Activated naive CD8-positive, alpha-beta T cell treated with anti-CD3 and anti-CD28 coated beads, Interleukin-2, amount 50 U/mL, for 24 hours (primary cell): Measurements from ENCODE around the gene GJA1.
"Not testable (repeated sequence)": the region's sequence is repeated elsewhere in the genome, so short reads cannot be mapped to it uniquely, and the experiment has no call there.

Source experiments
- ATAC-seq: fragments of 150-1000 bp; cut with Tn5 transposase; one replicate; pipeline ENCODE4 v1.10.0; 2021
- DNase-seq: peaks from one replicate; pipeline ENCODE4 v3.0.0; 2021
- H3K27ac Mint-ChIP-seq: one replicate; pipeline ENCODE4 v1.8.0; 2021; ENCODE audit warnings: mild to moderate bottlenecking, mixed read lengths
- H3K27me3 Mint-ChIP-seq: one replicate; pipeline ENCODE4 v1.8.0; 2021; ENCODE audit warnings: mixed read lengths
- H3K36me3 Mint-ChIP-seq: one replicate; pipeline ENCODE4 v1.8.0; 2021; ENCODE audit warnings: low read depth, mixed read lengths
- H3K4me1 Mint-ChIP-seq: one replicate; pipeline ENCODE4 v1.8.0; 2021; ENCODE audit warnings: mixed read lengths
- H3K4me3 Mint-ChIP-seq: one replicate; pipeline ENCODE4 v1.8.0; 2021; ENCODE audit warnings: mild to moderate bottlenecking, moderate library complexity, mixed read lengths
- H3K9me3 Mint-ChIP-seq: one replicate; pipeline ENCODE4 v1.8.0; 2021; ENCODE audit warnings: mixed read lengths

GJA1 gene

DNA sequence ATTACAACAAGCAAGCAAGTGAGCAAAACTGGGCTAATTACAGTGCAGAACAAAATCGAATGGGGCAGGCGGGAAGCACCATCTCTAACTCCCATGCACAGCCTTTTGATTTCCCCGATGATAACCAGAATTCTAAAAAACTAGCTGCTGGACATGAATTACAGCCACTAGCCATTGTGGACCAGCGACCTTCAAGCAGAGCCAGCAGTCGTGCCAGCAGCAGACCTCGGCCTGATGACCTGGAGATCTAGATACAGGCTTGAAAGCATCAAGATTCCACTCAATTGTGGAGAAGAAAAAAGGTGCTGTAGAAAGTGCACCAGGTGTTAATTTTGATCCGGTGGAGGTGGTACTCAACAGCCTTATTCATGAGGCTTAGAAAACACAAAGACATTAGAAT is 12.3 kb downstream of the GJA1 start:
- not testable (repeated sequence) for H3K27me3 Mint-ChIP-seq

GRCh38 chr6:121448528-121448927 is 13.1 kb downstream of the GJA1 start:
- H3K4me3 Mint-ChIP-seq, H3K27me3 Mint-ChIP-seq, H3K9me3 Mint-ChIP-seq, H3K36me3 Mint-ChIP-seq, H3K4me1 Mint-ChIP-seq, ATAC-seq, H3K27ac Mint-ChIP-seq, DNase-seq: not testable (repeated sequence)

More for the DNA sequence above, 12.3 kb downstream of the GJA1 start:
- DNase-seq, H3K9me3 Mint-ChIP-seq, ATAC-seq, H3K4me1 Mint-ChIP-seq, H3K27ac Mint-ChIP-seq, H3K4me3 Mint-ChIP-seq, H3K36me3 Mint-ChIP-seq: not testable (repeated sequence)

DNA sequence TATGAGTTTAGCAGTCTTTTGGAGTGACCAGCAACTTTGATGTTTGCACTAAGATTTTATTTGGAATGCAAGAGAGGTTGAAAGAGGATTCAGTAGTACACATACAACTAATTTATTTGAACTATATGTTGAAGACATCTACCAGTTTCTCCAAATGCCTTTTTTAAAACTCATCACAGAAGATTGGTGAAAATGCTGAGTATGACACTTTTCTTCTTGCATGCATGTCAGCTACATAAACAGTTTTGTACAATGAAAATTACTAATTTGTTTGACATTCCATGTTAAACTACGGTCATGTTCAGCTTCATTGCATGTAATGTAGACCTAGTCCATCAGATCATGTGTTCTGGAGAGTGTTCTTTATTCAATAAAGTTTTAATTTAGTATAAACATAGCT is 13.9 kb downstream of the GJA1 start:
- Mint-ChIP-seq H3K4me1 (no peaks in the 10 kb centered on the region), H3K27ac (no peak overlapping the region), H3K4me3 (no peak overlapping the region), H3K9me3 (no peaks in the 10 kb centered on the region), H3K27me3 (peaks cover 3% of the 10 kb centered on the region), H3K36me3 (no peaks in the 10 kb centered on the region)
- no peak for ATAC-seq
- no peak for DNase-seq

GRCh38 chr6:121450242-121450641 is 14.8 kb downstream of the GJA1 start:
- no peak overlapping the region for H3K27ac Mint-ChIP-seq
- DNase-seq (no peak), ATAC-seq (no peak)
- no peak overlapping the region for H3K4me3 Mint-ChIP-seq
- no peaks in the 10 kb centered on the region for H3K9me3 Mint-ChIP-seq
- H3K27me3 Mint-ChIP-seq: peaks cover 3% of the 10 kb centered on the region
- no peaks in the 10 kb centered on the region for H3K36me3 Mint-ChIP-seq
- no peaks in the 10 kb centered on the region for H3K4me1 Mint-ChIP-seq

DNA sequence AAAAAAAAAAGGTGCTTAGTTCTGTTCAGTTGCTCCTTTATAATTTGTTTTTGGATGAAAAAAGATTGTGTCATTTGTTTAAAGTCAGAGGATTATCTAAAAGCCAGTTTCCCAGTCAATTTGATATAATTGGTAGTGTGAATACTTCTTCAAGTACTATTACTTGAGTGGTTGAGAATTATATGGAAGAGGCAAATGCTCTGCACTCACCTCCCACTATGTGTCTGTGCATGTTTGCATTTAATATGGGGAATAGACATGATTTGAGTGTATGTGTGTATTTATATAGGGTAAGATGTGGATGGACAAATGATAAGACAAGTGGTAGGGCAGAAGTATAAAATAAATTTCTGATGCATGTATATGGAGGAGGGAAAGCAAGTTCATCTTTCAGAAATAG is 15.8 kb downstream of the GJA1 start:
- H3K9me3 Mint-ChIP-seq: no peaks in the 10 kb centered on the region

DNA sequence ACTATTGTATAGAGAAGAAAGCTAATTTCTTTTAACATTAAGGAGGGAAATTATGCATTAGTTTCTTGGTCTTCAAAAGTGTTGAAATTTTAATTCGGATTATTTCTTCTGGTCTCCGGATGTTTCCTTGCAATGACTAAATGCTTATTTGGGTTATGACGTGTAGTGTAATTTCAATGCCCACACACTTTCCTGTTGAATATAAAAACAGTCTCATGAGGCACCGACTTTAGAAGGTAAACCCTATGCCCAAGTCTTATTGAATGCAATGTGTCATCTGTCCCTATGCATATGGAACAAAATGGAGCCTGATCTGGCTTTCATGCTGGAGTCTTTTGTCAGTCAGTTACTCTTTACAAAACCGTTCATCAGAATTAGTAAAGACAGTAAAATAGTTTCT is 17.7 kb downstream of the GJA1 start:
- no peak for ATAC-seq
- H3K4me1 Mint-ChIP-seq: no peaks in the 10 kb centered on the region
- H3K36me3 Mint-ChIP-seq: no peaks in the 10 kb centered on the region
- DNase-seq: no peak
- H3K4me3 Mint-ChIP-seq: no peak overlapping the region
- H3K9me3 Mint-ChIP-seq: no peaks in the 10 kb centered on the region
- H3K27ac Mint-ChIP-seq: no peak overlapping the region
- no peaks in the 10 kb centered on the region for H3K27me3 Mint-ChIP-seq

More for the DNA sequence above, 15.8 kb downstream of the GJA1 start:
- peaks cover 3% of the 10 kb centered on the region for H3K27me3 Mint-ChIP-seq
- no peak overlapping the region for H3K4me3 Mint-ChIP-seq
- H3K27ac Mint-ChIP-seq: no peak overlapping the region
- no peaks in the 10 kb centered on the region for H3K36me3 Mint-ChIP-seq
- H3K4me1 Mint-ChIP-seq: no peaks in the 10 kb centered on the region
- DNase-seq (no peak), ATAC-seq (no peak)

DNA sequence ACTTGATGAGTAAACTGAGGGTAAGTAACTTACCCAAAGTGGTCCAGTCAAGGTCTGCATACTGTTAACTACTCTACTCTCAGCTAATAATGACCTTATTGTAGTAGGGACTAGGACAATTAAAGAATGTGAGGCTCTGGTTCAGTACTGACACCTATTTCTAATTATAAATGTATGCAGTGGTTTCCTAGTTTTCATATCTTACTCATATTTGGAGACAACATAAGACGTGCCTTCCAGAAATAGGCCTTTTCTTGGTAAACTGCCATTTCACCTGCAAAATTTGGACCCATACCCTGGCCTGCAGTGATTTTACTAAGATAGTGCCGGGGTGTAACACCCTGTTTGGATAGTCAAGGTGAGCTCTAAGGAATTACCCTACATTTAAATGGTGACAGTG is 24.7 kb downstream of the GJA1 start:
- H3K27me3 Mint-ChIP-seq: no peaks in the 10 kb centered on the region
- no peak for DNase-seq
- H3K27ac Mint-ChIP-seq: no peak overlapping the region
- no peak for ATAC-seq
- H3K36me3 Mint-ChIP-seq: no peaks in the 10 kb centered on the region
- H3K9me3 Mint-ChIP-seq: no peaks in the 10 kb centered on the region
- no peaks in the 10 kb centered on the region for H3K4me1 Mint-ChIP-seq
- H3K4me3 Mint-ChIP-seq: no peak overlapping the region

- Mint-ChIP-seq H3K4me1 (no peaks in the 10 kb centered on the region), H3K27me3 (no peaks in the 10 kb centered on the region), H3K9me3 (no peaks in the 10 kb centered on the region), H3K36me3 (no peaks in the 10 kb centered on the region), H3K4me3 (no peak overlapping the region), H3K27ac (no peak overlapping the region)
- no peak for ATAC-seq
- DNase-seq: no peak
These were observed 27.6 kb downstream of the GJA1 start for GRCh38 chr6:121463087-121463486.

DNA sequence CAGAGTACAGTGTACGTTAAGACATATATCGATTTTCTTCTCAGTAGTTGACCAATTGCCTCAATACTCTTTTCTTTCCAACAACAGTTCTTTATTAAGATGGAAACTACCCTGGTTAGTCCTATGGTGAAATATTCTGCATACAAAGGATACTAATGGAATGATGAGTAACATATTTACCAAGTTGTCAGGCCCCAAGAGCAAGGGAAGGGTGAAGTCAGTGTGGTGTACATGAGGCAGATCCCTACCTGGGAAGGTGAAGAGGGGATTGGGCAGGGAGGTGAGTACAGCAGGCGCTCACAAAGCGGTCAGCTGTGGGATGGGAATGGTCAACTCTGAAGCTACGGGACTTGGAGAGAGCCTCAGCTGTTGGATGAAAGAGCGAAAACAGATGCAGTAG is 29.7 kb downstream of the GJA1 start:
- Mint-ChIP-seq H3K4me1 (no peaks in the 10 kb centered on the region), H3K36me3 (no peaks in the 10 kb centered on the region), H3K4me3 (no peak overlapping the region), H3K9me3 (no peaks in the 10 kb centered on the region), H3K27me3 (no peaks in the 10 kb centered on the region), H3K27ac (no peak overlapping the region)
- no peak for ATAC-seq
- DNase-seq: no peak

DNA sequence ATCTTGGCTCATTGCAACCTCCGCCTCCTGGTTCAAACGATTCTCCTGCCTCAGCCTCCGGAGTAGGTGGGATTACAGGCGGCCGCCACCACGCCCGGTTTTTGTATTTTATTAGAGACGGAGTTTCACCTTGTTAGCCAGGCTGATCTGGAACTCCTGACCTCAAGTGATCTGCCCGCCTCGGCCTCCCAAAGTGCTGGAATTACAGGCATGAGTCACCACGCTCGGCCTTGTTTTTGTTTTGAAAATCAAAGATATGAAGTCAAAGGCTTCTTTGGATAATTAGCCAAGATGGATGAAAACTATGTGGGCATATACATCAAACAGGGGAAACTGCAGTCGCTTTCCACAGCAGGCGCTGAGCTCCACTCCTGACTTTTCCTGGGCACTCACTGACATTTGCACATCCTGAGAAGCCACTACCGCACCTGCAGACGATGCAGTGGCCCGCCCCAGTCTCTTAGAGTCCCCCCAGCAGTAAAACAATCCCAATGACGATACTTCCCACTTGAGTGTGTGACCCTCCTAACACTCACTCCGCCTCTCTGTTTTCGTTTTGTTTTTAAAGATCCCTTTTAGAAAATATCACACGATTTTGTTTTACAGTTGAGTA is 44.1 kb downstream of the GJA1 start:
- Mint-ChIP-seq H3K36me3 (no peaks in the 10 kb centered on the region), H3K4me1 (no peaks in the 10 kb centered on the region), H3K27me3 (no peaks in the 10 kb centered on the region), H3K4me3 (no peak overlapping the region), H3K9me3 (no peaks in the 10 kb centered on the region), H3K27ac (no peak overlapping the region)
- no peak for ATAC-seq
- no peak for DNase-seq

DNA sequence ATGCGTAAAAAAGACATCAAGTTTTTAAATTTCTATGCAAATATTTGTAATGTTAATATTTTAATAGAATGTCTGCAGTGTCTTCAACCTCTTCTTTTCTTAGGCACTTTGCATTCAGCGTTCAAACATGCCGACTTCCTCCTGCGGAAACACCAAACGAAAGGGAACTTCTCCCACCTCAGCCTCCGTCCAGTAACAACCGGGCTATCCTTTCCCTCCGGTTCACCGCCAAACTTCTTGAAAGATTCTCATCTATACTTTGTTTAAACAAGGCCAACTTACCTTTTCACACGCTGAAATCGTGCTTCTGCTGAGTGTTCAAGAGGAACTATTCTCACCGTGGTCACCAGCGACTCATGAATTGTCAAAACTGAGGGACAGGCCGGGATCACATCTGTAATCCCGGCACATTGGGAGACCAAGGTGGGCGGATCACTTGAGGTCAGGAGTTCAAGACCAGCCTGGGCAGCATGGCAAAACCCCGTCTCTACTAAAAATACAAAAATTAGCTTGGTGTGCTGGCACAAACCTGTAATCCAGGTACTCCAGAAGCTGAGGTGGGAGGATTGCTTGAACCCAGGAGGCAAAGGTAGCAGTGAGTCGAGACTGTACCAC is 44.8 kb downstream of the GJA1 start:
- DNase-seq: no peak
- Mint-ChIP-seq H3K27ac (no peak overlapping the region), H3K27me3 (no peaks in the 10 kb centered on the region), H3K4me3 (no peak overlapping the region), H3K4me1 (no peaks in the 10 kb centered on the region), H3K9me3 (no peaks in the 10 kb centered on the region), H3K36me3 (no peaks in the 10 kb centered on the region)
- ATAC-seq: no peak

GRCh38 chr6:121482004-121482693 is 46.7 kb downstream of the GJA1 start:
- Mint-ChIP-seq H3K36me3 (no peaks in the 10 kb centered on the region), H3K4me1 (no peaks in the 10 kb centered on the region), H3K4me3 (no peak overlapping the region), H3K27ac (no peak overlapping the region), H3K27me3 (no peaks in the 10 kb centered on the region), H3K9me3 (no peaks in the 10 kb centered on the region)
- ATAC-seq (no peak), DNase-seq (no peak)

GRCh38 chr6:121482751-121483150 is 47.3 kb downstream of the GJA1 start:
- no peaks in the 10 kb centered on the region for H3K36me3 Mint-ChIP-seq
- H3K4me3 Mint-ChIP-seq: no peak overlapping the region
- DNase-seq (no peak), ATAC-seq (no peak)
- H3K27ac Mint-ChIP-seq: no peak overlapping the region
- H3K4me1 Mint-ChIP-seq: no peaks in the 10 kb centered on the region
- no peaks in the 10 kb centered on the region for H3K27me3 Mint-ChIP-seq
- no peaks in the 10 kb centered on the region for H3K9me3 Mint-ChIP-seq

DNA sequence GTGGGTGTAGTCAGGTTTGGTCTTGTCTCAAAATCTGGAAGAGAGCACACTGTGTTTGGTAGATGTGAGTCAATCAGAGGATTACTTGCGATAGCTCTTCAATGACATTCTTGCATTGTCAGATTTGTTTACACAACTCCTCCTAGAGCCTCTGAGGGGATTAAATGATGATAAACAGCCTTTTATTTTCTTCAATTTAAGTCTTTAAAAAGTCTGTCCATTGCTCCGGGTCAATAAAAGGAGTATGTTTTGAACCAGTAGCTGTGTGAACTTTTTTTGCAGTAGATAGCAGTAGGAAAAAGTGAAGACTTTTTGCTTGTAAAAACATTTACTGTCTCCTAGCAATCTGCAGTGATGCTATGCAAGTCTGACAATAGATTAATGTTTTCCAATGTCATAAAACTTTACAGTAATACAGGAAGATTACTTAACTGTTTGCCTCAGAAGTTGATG is 49.9 kb downstream of the GJA1 start:
- no peak for ATAC-seq
- no peak overlapping the region for H3K4me3 Mint-ChIP-seq
- no peaks in the 10 kb centered on the region for H3K4me1 Mint-ChIP-seq
- no peaks in the 10 kb centered on the region for H3K9me3 Mint-ChIP-seq
- H3K27me3 Mint-ChIP-seq: no peaks in the 10 kb centered on the region
- no peak overlapping the region for H3K27ac Mint-ChIP-seq
- no peak for DNase-seq
- H3K36me3 Mint-ChIP-seq: no peaks in the 10 kb centered on the region

DNA sequence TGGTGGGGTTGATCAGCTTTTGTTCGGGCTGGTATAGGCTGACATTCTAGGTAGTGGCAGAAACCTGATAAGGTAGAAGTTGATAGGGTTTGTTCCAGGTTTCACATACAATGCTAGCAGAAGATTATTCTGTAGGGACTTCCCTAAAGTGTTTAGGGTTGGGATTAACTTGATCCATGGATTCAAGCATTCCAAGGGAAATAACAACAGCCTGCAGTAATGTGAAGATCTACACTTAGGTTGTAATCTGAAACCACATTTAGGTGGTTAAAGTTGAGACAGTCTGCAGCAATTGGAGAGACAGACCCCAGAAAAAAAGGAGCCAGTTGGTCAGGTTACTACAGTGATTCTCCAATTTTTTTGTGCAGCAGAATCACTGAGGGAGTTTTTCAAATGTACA is 56.1 kb downstream of the GJA1 start:
- ATAC-seq (no peak), DNase-seq (no peak)
- Mint-ChIP-seq H3K27ac (no peak overlapping the region), H3K4me3 (no peak overlapping the region), H3K4me1 (no peaks in the 10 kb centered on the region), H3K27me3 (no peaks in the 10 kb centered on the region), H3K36me3 (no peaks in the 10 kb centered on the region), H3K9me3 (no peaks in the 10 kb centered on the region)
